Neural progenitor cell (in vitro differentiated cells): ENCODE data around the gene CFAP68. TPM values are rescaled to one million over a fixed set of nuclear protein-coding genes. Genes with fewer than 3 reads are reported as not detected.

ENCODE experiments used
- DNase-seq: peaks from one replicate; pipeline ENCODE4 v3.0.0-alpha.2; 2016; ENCODE audit warnings: low spot score
- H2AFZ ChIP-seq: fragments of 200-600 bp; sonication (generic); replicated peaks from 2 replicates; pipeline ENCODE4 v1.6.1; 2016; ENCODE audit warnings: antibody characterized with exemption
- H3F3A ChIP-seq: fragments of 200-600 bp; sonication (generic); 2 replicates; pipeline ENCODE4 v1.6.1; 2016; ENCODE audit warnings: antibody characterized with exemption, low read depth
- H3K27ac ChIP-seq: fragments of 200-600 bp; sonication (generic); 2 replicates; pipeline ENCODE4 v1.5.1; 2016; ENCODE audit warnings: mild to moderate bottlenecking
- H3K27me3 ChIP-seq: fragments of 200-600 bp; sonication (generic); 2 replicates; pipeline ENCODE4 v1.6.1; 2016; ENCODE audit warnings: mild to moderate bottlenecking, moderate library complexity
- H3K36me3 ChIP-seq: fragments of 200-600 bp; sonication (generic); 2 replicates; pipeline ENCODE4 v1.5.1; 2016
- H3K4me1 ChIP-seq: fragments of 200-600 bp; sonication (generic); 2 replicates; pipeline ENCODE4 v1.6.1; 2016; ENCODE audit warnings: mixed run types
- H3K4me2 ChIP-seq: fragments of 200-600 bp; sonication (generic); 2 replicates; pipeline ENCODE4 v1.6.1; 2016
- H3K4me3 ChIP-seq: fragments of 200-600 bp; sonication (generic); 2 replicates; pipeline ENCODE4 v1.5.1; 2016
- H3K79me2 ChIP-seq: fragments of 200-600 bp; sonication (generic); 2 replicates; pipeline ENCODE4 v1.6.1; 2016; ENCODE audit warnings: low read depth
- H3K9ac ChIP-seq: fragments of 200-600 bp; sonication (generic); 2 replicates; pipeline ENCODE4 v1.6.1; 2016
- H3K9me3 ChIP-seq: fragments of 200-600 bp; sonication (generic); 2 replicates; pipeline ENCODE4 v1.5.1; 2016; ENCODE audit warnings: low read depth
- H4K20me1 ChIP-seq: fragments of 200-600 bp; sonication (generic); 2 replicates; pipeline ENCODE4 v1.6.1; 2016; ENCODE audit warnings: low read depth
- H3K27ac Mint-ChIP-seq: 3 replicates; pipeline ENCODE4 v1.8.0; 2021; ENCODE audit warnings: mixed read lengths
- H3K27me3 Mint-ChIP-seq: 2 replicates; pipeline ENCODE4 v1.8.0; 2022; ENCODE audit warnings: low read depth, mild to moderate bottlenecking, inconsistent platforms, moderate library complexity, mixed read lengths; ENCODE audit not compliant: insufficient read depth
- H3K36me3 Mint-ChIP-seq: 3 replicates; pipeline ENCODE4 v1.8.0; 2021; ENCODE audit warnings: mixed read lengths
- H3K4me1 Mint-ChIP-seq: 3 replicates; pipeline ENCODE4 v1.8.0; 2021; ENCODE audit warnings: mixed read lengths
- H3K4me3 Mint-ChIP-seq: 3 replicates; pipeline ENCODE4 v1.8.0; 2021; ENCODE audit warnings: mild to moderate bottlenecking, moderate library complexity, mixed read lengths
- H3K9me3 Mint-ChIP-seq: 3 replicates; pipeline ENCODE4 v1.8.0; 2020; ENCODE audit warnings: mixed read lengths
- EZH2 ChIP-seq: fragments of 200-600 bp; sonication (generic); IDR thresholded peaks from 2 replicates; pipeline ENCODE4 v1.6.1; 2017; ENCODE audit warnings: antibody characterized with exemption, mild to moderate bottlenecking, moderate library complexity
- EZH2phosphoT487 ChIP-seq: fragments of 200-600 bp; sonication (generic); IDR thresholded peaks from 2 replicates; pipeline ENCODE4 v1.6.1; 2017; ENCODE audit warnings: antibody characterized with exemption
- total RNA-seq: library from RNA; depleted of rRNA; stranded (reverse); fragments of >200 nt; gene quantifications from 2 replicates; pipeline ENCODE4 v1.2.3, GENCODE V29; 2015; ENCODE audit warnings: low replicate concordance
- TF ChIP-seq, protein P1 (sequence below): fragments of 200-600 bp; sonication (generic); IDR thresholded peaks from 2 replicates; pipeline ENCODE4 v1.5.1; 2017; ENCODE audit warnings: antibody characterized with exemption, mild to moderate bottlenecking

The CFAP68 gene
- total RNA-seq, 1 donor from 2014 or later, result 46.7 TPM

GRCh38 chr11:111870113-111870512 lies 9.2 kb upstream of the CFAP68 start:
- Mint-ChIP-seq H3K4me3 (peak overlapping the region; percentile 46), H3K36me3 (peaks cover 17% of the 10 kb centered on the region), H3K27ac (no peak overlapping the region), H3K4me1 (peaks cover 15% of the 10 kb centered on the region), H3K27me3 (peaks cover 5% of the 10 kb centered on the region), H3K9me3 (no peaks in the 10 kb centered on the region)
- H3K9me3 ChIP-seq, result no peaks in the 10 kb centered on the region
- H3K27me3 ChIP-seq, result no peaks in the 10 kb centered on the region
- peak overlapping the region; percentile 85 for H3K4me3 ChIP-seq
- peaks cover 7% of the 10 kb centered on the region for H3K36me3 ChIP-seq
- H3K79me2 ChIP-seq, result peaks cover 7% of the 10 kb centered on the region
- DNase-seq, result no peak
- no peak overlapping the region for H3K9ac ChIP-seq
- TF ChIP-seq EZH2 (no peak), EZH2phosphoT487 (no peak)
- TF ChIP-seq, protein P1, sequence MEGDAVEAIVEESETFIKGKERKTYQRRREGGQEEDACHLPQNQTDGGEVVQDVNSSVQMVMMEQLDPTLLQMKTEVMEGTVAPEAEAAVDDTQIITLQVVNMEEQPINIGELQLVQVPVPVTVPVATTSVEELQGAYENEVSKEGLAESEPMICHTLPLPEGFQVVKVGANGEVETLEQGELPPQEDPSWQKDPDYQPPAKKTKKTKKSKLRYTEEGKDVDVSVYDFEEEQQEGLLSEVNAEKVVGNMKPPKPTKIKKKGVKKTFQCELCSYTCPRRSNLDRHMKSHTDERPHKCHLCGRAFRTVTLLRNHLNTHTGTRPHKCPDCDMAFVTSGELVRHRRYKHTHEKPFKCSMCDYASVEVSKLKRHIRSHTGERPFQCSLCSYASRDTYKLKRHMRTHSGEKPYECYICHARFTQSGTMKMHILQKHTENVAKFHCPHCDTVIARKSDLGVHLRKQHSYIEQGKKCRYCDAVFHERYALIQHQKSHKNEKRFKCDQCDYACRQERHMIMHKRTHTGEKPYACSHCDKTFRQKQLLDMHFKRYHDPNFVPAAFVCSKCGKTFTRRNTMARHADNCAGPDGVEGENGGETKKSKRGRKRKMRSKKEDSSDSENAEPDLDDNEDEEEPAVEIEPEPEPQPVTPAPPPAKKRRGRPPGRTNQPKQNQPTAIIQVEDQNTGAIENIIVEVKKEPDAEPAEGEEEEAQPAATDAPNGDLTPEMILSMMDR, result no peak
- peaks cover 18% of the 10 kb centered on the region for H3F3A ChIP-seq
- H3K4me2 ChIP-seq, result peak overlapping the region; percentile 86
- no peak overlapping the region for H2AFZ ChIP-seq
- no peak overlapping the region for H3K27ac ChIP-seq
- H4K20me1 ChIP-seq, result no peaks in the 10 kb centered on the region
- no peaks in the 10 kb centered on the region for H3K4me1 ChIP-seq

DNA sequence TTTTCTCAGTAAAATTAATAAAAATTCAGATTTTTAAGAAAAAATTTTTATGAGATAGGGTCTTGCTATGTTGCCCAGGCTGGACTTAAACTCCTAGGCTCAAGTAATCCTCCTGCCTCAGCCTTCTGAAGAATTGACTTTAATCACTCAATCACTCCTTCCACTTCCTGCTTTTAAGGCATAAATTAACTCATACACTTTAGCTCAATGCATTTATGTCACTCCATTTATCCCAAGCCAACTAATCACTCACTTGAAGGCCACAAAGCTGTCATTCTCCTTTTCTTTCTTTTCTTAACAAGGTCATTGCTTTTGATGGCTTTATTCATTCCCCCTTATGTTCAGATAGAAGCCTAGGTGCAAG lies 8.8 kb upstream of the CFAP68 start:
- no peak for DNase-seq
- Histone ChIP-seq H3K27ac (no peak overlapping the region), H4K20me1 (no peaks in the 10 kb centered on the region), H3K27me3 (no peaks in the 10 kb centered on the region), H3K9ac (peak overlapping the region; percentile 44), H2AFZ (peak overlapping the region; percentile 80), H3F3A (peaks cover 18% of the 10 kb centered on the region), H3K4me3 (peak overlapping the region; percentile 85), H3K79me2 (peaks cover 7% of the 10 kb centered on the region), H3K36me3 (peaks cover 7% of the 10 kb centered on the region), H3K4me2 (peak overlapping the region; percentile 86), H3K9me3 (no peaks in the 10 kb centered on the region), H3K4me1 (no peaks in the 10 kb centered on the region)
- peak overlapping the region; percentile 96 for H3K4me3 Mint-ChIP-seq
- peaks cover 5% of the 10 kb centered on the region for H3K27me3 Mint-ChIP-seq
- peaks cover 17% of the 10 kb centered on the region for H3K36me3 Mint-ChIP-seq
- TF ChIP-seq EZH2, result no peak
- TF ChIP-seq, protein P1, result no peak
- no peak for TF ChIP-seq EZH2phosphoT487
- no peaks in the 10 kb centered on the region for H3K9me3 Mint-ChIP-seq
- no peak overlapping the region for H3K27ac Mint-ChIP-seq
- peaks cover 15% of the 10 kb centered on the region for H3K4me1 Mint-ChIP-seq

GRCh38 chr11:111870886-111871692 lies 8.3 kb upstream of the CFAP68 start, which contains the start of gene ALG9:
Gene ALG9 (minus strand): TSS chr11:111871581. CDS start chr11:111871482, 99 bp downstream.
- Histone ChIP-seq H3F3A (peaks cover 18% of the 10 kb centered on the region), H3K9ac (peak within 1 kb of the TSS; percentile 49), H3K4me3 (peak within 1 kb of the TSS; percentile 85), H3K27ac (peak within 1 kb of the TSS; percentile 60), H3K4me2 (peak within 1 kb of the TSS; percentile 86), H3K79me2 (peaks cover 7% of the 10 kb centered on the region), H4K20me1 (no peaks in the 10 kb centered on the region), H3K9me3 (no peaks in the 10 kb centered on the region), H2AFZ (peak within 1 kb of the TSS; percentile 80), H3K4me1 (no peaks in the 10 kb centered on the region), H3K36me3 (peaks cover 7% of the 10 kb centered on the region), H3K27me3 (no peaks in the 10 kb centered on the region)
- peak within 1 kb of the TSS; percentile 88 for H3K27ac Mint-ChIP-seq
- peaks cover 17% of the 10 kb centered on the region for H3K36me3 Mint-ChIP-seq
- H3K4me1 Mint-ChIP-seq, result peaks cover 15% of the 10 kb centered on the region
- H3K4me3 Mint-ChIP-seq, result peak within 1 kb of the TSS; percentile 96
- peaks cover 5% of the 10 kb centered on the region for H3K27me3 Mint-ChIP-seq
- DNase-seq, result peak; percentile 88
- H3K9me3 Mint-ChIP-seq, result no peaks in the 10 kb centered on the region
- TF ChIP-seq, protein P1, result peak; percentile 35
- TF ChIP-seq EZH2, result no peak
- no peak for TF ChIP-seq EZH2phosphoT487
